ENCODE measurements around the gene PPL.

DNA sequence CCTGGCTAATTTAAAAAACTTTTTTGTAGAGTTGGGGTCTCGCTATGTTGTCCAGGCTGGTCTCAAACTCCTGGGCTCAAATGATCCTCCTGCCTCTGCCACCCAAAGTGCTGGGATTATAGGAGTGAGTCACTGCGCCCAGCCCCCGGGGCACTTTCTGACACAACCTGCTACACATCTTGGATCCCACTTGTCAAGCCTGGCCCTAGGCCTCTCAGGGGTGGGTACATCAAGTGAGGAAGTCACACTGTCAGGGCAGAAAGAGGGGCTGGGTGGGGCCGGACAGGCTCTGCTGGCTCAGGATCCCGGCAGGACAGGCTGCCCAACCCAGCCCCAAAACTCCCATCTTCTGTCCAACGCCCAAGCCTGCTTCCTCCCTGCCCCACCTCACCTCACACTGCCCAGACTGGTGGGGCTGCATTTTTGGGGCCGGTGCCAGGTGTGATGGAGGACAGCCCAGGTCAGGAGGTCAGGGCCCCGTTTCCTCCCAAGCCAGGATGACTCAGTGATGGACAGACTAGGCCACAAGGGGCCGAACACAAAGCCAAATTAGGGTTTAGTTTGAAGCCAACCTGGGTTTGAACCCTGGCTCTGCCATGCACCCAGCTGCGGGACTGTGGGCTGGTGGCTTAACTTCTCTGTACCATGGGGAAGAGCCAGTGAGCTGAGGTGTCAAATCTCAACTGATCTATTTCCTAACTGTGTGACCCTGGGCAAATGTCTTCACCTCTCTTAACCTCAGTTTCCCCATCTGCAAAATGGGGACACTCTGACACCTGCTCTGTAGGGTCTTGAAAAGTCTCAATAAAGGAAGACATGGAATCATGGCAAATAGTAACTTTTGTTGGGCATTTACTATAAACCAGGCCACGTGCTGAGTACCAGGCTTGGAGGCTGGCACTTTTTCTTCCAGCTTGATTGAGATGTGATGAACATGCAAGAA lies 8.9 kb upstream of the PPL start:
- TF ChIP-seq, protein P1, sequence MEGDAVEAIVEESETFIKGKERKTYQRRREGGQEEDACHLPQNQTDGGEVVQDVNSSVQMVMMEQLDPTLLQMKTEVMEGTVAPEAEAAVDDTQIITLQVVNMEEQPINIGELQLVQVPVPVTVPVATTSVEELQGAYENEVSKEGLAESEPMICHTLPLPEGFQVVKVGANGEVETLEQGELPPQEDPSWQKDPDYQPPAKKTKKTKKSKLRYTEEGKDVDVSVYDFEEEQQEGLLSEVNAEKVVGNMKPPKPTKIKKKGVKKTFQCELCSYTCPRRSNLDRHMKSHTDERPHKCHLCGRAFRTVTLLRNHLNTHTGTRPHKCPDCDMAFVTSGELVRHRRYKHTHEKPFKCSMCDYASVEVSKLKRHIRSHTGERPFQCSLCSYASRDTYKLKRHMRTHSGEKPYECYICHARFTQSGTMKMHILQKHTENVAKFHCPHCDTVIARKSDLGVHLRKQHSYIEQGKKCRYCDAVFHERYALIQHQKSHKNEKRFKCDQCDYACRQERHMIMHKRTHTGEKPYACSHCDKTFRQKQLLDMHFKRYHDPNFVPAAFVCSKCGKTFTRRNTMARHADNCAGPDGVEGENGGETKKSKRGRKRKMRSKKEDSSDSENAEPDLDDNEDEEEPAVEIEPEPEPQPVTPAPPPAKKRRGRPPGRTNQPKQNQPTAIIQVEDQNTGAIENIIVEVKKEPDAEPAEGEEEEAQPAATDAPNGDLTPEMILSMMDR (IDR thresholded peaks at IDR 0.05), result no peak
- no peak for TF ChIP-seq POLR2A (IDR thresholded peaks at IDR 0.05)

Measured in Peyer's patch (tissue), 4 donors.